BLaER1 (cell line): ENCODE data around the gene COL6A6.

Source experiments
- H3K27ac ChIP-seq: shearing (Covaris generic); formaldehyde crosslinking; 2 replicates; pipeline ENCODE4 v1.8.1; 2022
- H3K27me3 ChIP-seq: shearing (Covaris generic); formaldehyde crosslinking; 2 replicates; pipeline ENCODE4 v1.8.1; 2022
- H3K36me3 ChIP-seq: shearing (Covaris generic); formaldehyde crosslinking; 2 replicates; pipeline ENCODE4 v1.8.1; 2022
- H3K4me1 ChIP-seq: shearing (Covaris generic); formaldehyde crosslinking; 2 replicates; pipeline ENCODE4 v1.8.1; 2022
- H3K4me2 ChIP-seq: shearing (Covaris generic); formaldehyde crosslinking; 2 replicates; pipeline ENCODE4 v1.8.1; 2022
- H3K4me3 ChIP-seq: shearing (Covaris generic); formaldehyde crosslinking; 2 replicates; pipeline ENCODE4 v1.8.1; 2022
- H3K9ac ChIP-seq: shearing (Covaris generic); formaldehyde crosslinking; 2 replicates; pipeline ENCODE4 v1.8.1; 2022
- H3K9me3 ChIP-seq: shearing (Covaris generic); formaldehyde crosslinking; 2 replicates; pipeline ENCODE4 v1.8.1; 2022
- H4K20me1 ChIP-seq: shearing (Covaris generic); formaldehyde crosslinking; 2 replicates; pipeline ENCODE4 v1.8.1; 2022
- Cebpa-rat ChIP-seq: shearing (Covaris generic); IDR thresholded peaks from 2 replicates; pipeline ENCODE4 v1.8.1; 2022

The COL6A6 gene

DNA sequence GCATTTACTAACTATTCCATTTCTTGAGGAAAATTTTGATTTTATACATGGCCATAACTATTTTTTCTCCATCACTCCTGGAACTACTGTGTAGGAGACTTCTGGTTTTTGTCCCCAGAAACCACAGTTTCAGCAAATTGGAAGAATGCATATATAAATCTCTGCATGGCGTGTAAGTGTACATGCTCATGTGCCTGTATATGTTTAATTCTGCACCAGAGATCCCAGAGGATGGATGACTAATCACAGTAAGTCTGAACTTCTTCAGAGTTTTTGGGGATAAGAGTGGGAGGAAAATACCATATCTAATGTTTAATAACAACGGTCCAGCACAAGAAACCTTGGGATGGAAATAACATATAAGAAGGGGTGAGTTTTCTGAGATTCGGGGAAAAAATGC, 10.9 kb upstream of the COL6A6 start:
- no peak overlapping the region for H3K9ac ChIP-seq
- no peaks in the 10 kb centered on the region for H3K4me1 ChIP-seq
- H4K20me1 ChIP-seq: no peaks in the 10 kb centered on the region
- no peak overlapping the region for H3K27ac ChIP-seq
- H3K4me2 ChIP-seq: no peak overlapping the region
- H3K9me3 ChIP-seq: no peaks in the 10 kb centered on the region
- no peak overlapping the region for H3K4me3 ChIP-seq
- no peaks in the 10 kb centered on the region for H3K36me3 ChIP-seq
- TF ChIP-seq Cebpa-rat: no peak
- no peaks in the 10 kb centered on the region for H3K27me3 ChIP-seq

DNA sequence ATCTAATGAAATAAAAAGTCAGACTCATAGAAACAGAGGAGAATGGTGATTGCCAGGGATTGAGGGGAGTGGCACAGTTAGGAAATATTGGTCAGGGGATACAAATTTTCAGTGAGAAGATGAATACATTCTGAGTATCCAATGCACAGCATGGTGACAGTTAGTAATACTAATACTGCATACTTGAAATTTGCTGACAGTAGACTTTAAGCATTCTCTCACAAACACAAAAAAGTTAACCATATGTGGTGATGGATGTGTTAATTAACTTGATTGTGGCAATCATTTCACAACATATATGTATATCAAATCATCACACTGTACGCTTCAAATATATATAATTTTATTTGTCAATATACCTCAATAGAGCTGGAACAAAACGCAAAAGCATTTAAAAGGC, 9.2 kb upstream of the COL6A6 start:
- H3K9me3 ChIP-seq: no peaks in the 10 kb centered on the region
- no peaks in the 10 kb centered on the region for H3K36me3 ChIP-seq
- H3K27ac ChIP-seq: no peak overlapping the region
- H3K4me2 ChIP-seq: no peak overlapping the region
- no peak overlapping the region for H3K9ac ChIP-seq
- no peaks in the 10 kb centered on the region for H4K20me1 ChIP-seq
- H3K27me3 ChIP-seq: no peaks in the 10 kb centered on the region
- no peak for TF ChIP-seq Cebpa-rat
- H3K4me1 ChIP-seq: no peaks in the 10 kb centered on the region
- H3K4me3 ChIP-seq: no peak overlapping the region

DNA sequence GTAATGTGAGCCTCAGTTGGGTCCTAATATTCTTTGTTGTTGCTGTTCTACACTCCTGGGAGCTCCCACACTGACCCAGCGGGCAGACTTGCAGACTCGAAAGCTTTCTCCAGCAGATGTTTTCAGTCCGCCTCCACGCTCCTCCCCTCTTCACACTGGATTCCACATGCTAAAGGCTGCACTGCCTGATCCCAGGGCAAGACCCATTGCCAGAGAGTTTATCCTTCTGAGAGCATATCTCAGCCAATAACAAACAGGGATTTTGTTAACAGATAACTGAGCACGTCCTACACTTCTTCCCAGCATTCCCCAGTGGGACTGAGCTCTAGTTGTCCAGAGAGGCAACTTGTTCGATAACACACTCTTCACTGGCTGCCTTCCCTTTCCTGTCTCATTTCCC, 8.0 kb upstream of the COL6A6 start:
- H3K4me3 ChIP-seq: no peak overlapping the region
- no peak for TF ChIP-seq Cebpa-rat
- no peak overlapping the region for H3K27ac ChIP-seq
- H3K27me3 ChIP-seq: no peaks in the 10 kb centered on the region
- no peaks in the 10 kb centered on the region for H4K20me1 ChIP-seq
- no peaks in the 10 kb centered on the region for H3K36me3 ChIP-seq
- H3K9me3 ChIP-seq: no peaks in the 10 kb centered on the region
- no peak overlapping the region for H3K4me2 ChIP-seq
- no peaks in the 10 kb centered on the region for H3K4me1 ChIP-seq
- no peak overlapping the region for H3K9ac ChIP-seq

DNA sequence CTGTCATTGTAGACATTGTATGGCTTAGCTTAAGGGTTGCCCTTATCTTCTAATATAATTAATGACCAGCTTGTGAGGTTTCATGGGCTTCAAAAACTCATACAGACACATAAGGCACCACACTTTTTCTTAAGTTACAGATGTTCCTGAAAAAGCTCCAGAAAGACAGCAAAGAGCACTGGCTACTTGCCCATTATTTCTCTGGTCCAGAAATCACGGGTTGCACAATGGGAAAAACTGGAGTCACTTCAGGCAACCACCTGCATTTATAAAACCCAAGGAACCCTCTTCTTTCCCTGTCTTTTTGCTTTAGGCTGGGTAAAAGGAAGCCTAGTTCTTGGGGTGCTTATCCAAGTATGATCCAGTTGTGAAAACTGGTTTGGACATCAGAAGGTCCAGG, 2.3 kb upstream of the COL6A6 start:
- TF ChIP-seq Cebpa-rat: no peak
- Histone ChIP-seq H4K20me1 (no peaks in the 10 kb centered on the region), H3K27me3 (no peaks in the 10 kb centered on the region), H3K9ac (no peak overlapping the region), H3K27ac (no peak overlapping the region), H3K4me2 (no peak overlapping the region), H3K9me3 (peaks cover 10% of the 10 kb centered on the region; the same call in 1 of the 2 replicates), H3K4me1 (no peaks in the 10 kb centered on the region), H3K36me3 (no peaks in the 10 kb centered on the region), H3K4me3 (no peak overlapping the region)

DNA sequence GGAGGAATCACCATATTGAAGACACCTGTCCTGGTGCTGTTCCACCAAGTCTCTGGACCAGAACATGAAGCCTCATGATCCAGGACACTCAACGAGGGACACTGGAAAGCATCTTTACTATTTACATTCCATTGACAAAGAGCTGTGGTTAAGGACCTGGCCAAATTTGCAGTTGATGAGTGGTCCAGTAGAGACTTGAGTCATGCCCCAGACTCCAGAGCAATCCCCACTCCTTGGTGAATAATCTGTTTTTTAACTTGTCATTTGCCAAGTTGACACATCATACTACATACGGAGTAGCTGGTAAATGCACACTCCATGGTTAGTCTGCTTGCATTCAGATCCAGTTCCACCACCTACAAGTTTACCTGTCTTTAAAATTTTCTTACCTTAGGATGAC, 1.2 kb upstream of the COL6A6 start:
- H3K4me2 ChIP-seq: no peak overlapping the region
- no peak overlapping the region for H3K27ac ChIP-seq
- no peaks in the 10 kb centered on the region for H3K36me3 ChIP-seq
- no peaks in the 10 kb centered on the region for H3K27me3 ChIP-seq
- no peak overlapping the region for H3K9ac ChIP-seq
- no peaks in the 10 kb centered on the region for H4K20me1 ChIP-seq
- peaks cover 10% of the 10 kb centered on the region; the same call in 1 of the 2 replicates for H3K9me3 ChIP-seq
- no peak for TF ChIP-seq Cebpa-rat
- H3K4me1 ChIP-seq: no peaks in the 10 kb centered on the region
- no peak overlapping the region for H3K4me3 ChIP-seq

DNA sequence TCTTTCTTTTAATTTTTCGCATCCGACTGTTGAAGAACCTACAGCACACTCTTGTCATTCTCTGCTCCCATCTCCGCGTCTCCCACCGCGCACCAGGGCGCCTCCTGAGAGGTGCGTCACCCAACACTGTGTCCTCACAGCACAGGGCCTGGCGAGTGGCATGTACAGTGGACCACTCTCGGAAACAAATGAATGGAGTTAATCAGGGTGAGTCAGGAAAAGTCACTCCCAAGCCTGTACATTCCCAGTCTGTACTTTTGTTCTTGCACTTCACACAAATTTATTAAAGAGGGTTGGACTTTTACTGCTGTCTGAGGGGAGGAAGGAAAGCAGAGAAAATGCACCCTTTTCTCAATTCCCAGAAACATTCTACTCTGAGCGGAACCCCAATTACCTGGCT, 625 bp downstream of the COL6A6 start:
- no peak overlapping the region for H3K4me3 ChIP-seq
- no peaks in the 10 kb centered on the region for H3K27me3 ChIP-seq
- H3K4me2 ChIP-seq: no peak overlapping the region
- no peak overlapping the region for H3K27ac ChIP-seq
- TF ChIP-seq Cebpa-rat: no peak
- H3K9ac ChIP-seq: no peak overlapping the region
- H3K4me1 ChIP-seq: no peaks in the 10 kb centered on the region
- H4K20me1 ChIP-seq: no peaks in the 10 kb centered on the region
- H3K36me3 ChIP-seq: no peaks in the 10 kb centered on the region
- peaks cover 10% of the 10 kb centered on the region; the same call in 1 of the 2 replicates for H3K9me3 ChIP-seq

DNA sequence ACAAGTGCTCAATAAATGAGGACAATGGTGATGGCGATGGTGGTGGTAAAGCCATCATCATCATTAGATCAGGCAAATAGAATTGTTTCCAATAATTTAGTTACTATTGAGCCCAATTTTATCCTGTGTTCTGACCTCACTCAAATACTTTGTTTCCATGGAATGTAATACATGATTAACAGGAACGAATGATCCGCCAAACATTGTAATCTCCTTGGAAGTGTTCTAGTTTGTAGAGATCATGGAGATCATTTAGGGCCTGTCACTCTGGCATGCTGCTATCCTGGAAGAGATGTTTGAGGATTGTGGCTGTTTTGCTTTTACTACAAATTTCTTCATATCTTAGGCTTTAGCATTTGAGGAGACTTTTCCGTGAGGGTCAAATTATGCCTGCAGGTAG, 2.8 kb downstream of the COL6A6 start:
- no peaks in the 10 kb centered on the region for H3K27me3 ChIP-seq
- no peaks in the 10 kb centered on the region for H4K20me1 ChIP-seq
- no peaks in the 10 kb centered on the region for H3K36me3 ChIP-seq
- H3K27ac ChIP-seq: no peak overlapping the region
- no peak overlapping the region for H3K4me2 ChIP-seq
- H3K9me3 ChIP-seq: peaks cover 10% of the 10 kb centered on the region; the same call in 1 of the 2 replicates
- no peak for TF ChIP-seq Cebpa-rat
- H3K9ac ChIP-seq: no peak overlapping the region
- H3K4me3 ChIP-seq: no peak overlapping the region
- H3K4me1 ChIP-seq: no peaks in the 10 kb centered on the region

DNA sequence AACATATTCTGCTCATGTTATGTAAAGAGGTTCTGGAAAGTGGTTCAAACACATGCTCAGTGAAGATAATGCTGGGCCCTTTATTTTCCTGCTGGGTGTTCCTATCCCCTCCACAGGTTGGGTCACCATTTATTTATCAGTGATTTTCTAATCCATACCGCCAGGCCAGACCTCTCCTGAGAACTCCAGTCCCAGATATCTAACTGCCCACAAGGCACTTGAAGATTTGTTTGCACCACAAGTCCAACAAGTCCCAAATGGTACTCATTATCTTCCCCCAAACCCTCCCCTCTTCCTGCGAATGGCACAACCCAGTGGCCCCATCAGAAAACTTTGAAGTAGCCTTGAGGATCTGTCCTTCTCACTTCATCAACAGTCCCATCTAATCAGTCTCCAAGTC, 5.4 kb downstream of the COL6A6 start:
- H3K4me3 ChIP-seq: no peak overlapping the region
- no peak for TF ChIP-seq Cebpa-rat
- H3K4me1 ChIP-seq: no peaks in the 10 kb centered on the region
- H3K36me3 ChIP-seq: no peaks in the 10 kb centered on the region
- no peak overlapping the region for H3K27ac ChIP-seq
- H3K9me3 ChIP-seq: no peaks in the 10 kb centered on the region
- H3K27me3 ChIP-seq: no peaks in the 10 kb centered on the region
- no peaks in the 10 kb centered on the region for H4K20me1 ChIP-seq
- H3K4me2 ChIP-seq: no peak overlapping the region
- no peak overlapping the region for H3K9ac ChIP-seq

DNA sequence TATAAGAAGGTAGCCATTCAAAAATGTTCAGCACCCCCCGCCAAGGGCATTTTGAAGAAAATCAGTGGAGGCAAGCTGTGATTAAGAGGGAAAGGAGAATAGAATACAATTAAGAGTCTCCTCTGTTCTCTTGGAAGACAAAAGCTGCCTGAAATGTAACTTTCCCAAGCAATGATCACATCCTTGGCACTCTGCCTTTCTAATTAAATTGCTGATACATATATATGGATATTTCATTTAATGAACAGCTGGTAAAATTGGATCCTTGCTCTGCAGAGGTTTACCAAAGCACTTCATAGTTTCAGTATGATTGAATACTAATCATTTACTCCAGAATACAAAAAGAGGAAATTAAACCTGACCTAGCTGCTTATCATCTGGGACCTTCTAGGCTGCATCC, 10.4 kb downstream of the COL6A6 start:
- no peaks in the 10 kb centered on the region for H3K9me3 ChIP-seq
- H3K9ac ChIP-seq: no peak overlapping the region
- TF ChIP-seq Cebpa-rat: no peak
- no peaks in the 10 kb centered on the region for H3K27me3 ChIP-seq
- peaks cover 9% of the 10 kb centered on the region; the same call in 1 of the 2 replicates for H3K4me1 ChIP-seq
- H3K4me2 ChIP-seq: no peak overlapping the region
- H3K36me3 ChIP-seq: no peaks in the 10 kb centered on the region
- H3K27ac ChIP-seq: no peak overlapping the region
- no peak overlapping the region for H3K4me3 ChIP-seq
- H4K20me1 ChIP-seq: no peaks in the 10 kb centered on the region

DNA sequence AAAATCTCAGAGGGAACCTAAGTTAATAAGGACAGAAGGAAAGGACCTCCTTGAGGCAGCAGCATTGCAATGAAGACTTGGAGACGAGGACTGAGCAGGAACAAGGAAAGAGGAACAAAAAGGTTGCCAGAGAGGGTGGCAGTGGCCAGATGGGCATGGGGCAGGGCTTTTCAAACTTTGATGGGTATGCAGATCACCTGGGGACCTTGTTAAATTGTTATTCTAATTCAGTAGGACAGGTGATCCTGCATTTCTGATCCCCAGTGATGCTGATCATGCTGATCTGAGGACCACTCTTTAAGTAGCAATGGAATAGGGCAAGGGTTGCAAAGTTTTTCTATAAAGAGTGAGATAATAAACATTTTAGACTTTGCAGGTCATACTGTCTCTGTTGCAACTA, 11.1 kb downstream of the COL6A6 start:
- Histone ChIP-seq H3K36me3 (no peaks in the 10 kb centered on the region), H3K4me3 (no peak overlapping the region), H3K27me3 (no peaks in the 10 kb centered on the region), H3K9ac (no peak overlapping the region), H3K9me3 (no peaks in the 10 kb centered on the region), H3K27ac (no peak overlapping the region), H3K4me1 (peaks cover 9% of the 10 kb centered on the region; the same call in 1 of the 2 replicates), H4K20me1 (no peaks in the 10 kb centered on the region), H3K4me2 (no peak overlapping the region)
- TF ChIP-seq Cebpa-rat: no peak

DNA sequence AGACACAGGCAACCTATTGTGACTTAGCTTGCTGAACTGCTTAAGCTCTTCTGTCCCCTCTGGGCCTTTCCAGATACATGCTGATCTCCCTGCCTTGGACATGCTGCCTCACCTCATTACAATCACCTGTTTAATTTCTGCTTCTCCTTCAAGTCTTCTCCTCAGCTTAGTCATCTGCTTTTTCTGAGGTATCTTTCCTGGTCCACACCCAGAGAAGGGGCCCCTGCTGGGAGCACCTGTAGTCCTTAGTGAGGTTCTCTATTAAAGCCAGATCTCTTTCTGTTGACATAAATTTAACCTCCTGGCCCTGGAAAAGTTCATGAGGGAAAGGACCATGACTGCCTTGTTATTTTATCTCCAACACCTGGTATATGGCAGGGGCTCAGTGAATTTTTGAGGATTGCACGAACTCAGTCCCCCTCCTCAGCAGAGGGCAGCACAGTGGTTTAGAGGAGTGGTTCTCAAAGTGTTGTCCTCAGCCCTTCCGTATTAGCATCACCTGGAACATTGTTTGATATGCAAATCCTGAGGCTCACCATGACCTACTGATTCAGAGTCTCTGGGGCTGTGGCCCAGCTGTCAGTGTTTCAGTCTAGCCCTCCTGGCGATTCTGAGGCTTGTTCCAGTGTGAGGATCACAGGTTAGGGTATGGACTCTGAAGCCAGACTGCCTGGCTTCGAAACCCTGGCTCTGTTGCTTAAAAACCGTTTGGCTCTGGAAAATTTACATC, 12.7 kb downstream of the COL6A6 start:
- no peaks in the 10 kb centered on the region for H3K36me3 ChIP-seq
- H3K27ac ChIP-seq: no peak overlapping the region
- no peak overlapping the region for H3K4me3 ChIP-seq
- no peak for TF ChIP-seq Cebpa-rat
- H3K9me3 ChIP-seq: no peaks in the 10 kb centered on the region
- H3K4me2 ChIP-seq: no peak overlapping the region
- H3K27me3 ChIP-seq: no peaks in the 10 kb centered on the region
- no peaks in the 10 kb centered on the region for H4K20me1 ChIP-seq
- no peak overlapping the region for H3K9ac ChIP-seq
- peaks cover 9% of the 10 kb centered on the region; the same call in 1 of the 2 replicates for H3K4me1 ChIP-seq
